Epithelial cell of proximal tubule (primary cell): ENCODE data around the gene KCNJ11. TPM values are rescaled to one million over a fixed set of nuclear protein-coding genes. Genes with fewer than 3 reads are reported as not detected.

ENCODE experiments used
- DNase-seq: peaks from one replicate; pipeline ENCODE4 v3.0.0-alpha.2; 2011; ENCODE audit warnings: low read depth
- H3K4me3 ChIP-seq: 2 replicates; pipeline ENCODE4 v1.5.1; 2011; ENCODE audit warnings: low read depth, mild to moderate bottlenecking, low read length
- total RNA-seq: library from RNA; depleted of rRNA; stranded (reverse); fragments of >200 nt; gene quantifications from 2 replicates; pipeline ENCODE4 v1.2.3, GENCODE V29; 2015
- TF ChIP-seq, protein P1 (sequence below): conservative IDR thresholded peaks from 2 replicates; pipeline ENCODE4 v1.5.1; 2012; ENCODE audit warnings: low read depth, mild to moderate bottlenecking, low read length

The KCNJ11 gene
- total RNA-seq, 1 donor from 2014 or later = 0.63 TPM

DNA sequence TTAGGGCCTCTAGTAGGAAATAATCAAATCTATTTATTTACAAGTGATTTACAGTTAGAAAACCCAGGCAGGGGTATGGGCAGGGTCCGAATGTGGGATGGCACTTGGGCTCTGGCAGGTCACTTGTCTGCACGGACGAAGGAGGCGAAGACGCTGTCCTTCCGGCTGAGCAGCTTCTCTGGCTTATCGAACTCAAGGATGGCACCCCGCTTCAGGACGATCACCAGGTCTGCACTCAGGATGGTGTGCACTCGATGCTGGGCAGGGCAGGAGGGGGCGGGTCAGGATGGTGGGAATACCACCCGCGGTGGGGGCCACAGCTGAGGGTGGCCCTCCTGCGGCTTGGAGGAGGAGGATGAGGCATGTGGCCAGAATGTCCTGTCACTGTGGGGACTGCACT, 4.4 kb upstream of the KCNJ11 start:
- H3K4me3 ChIP-seq = no peak overlapping the region
- TF ChIP-seq, protein P1, sequence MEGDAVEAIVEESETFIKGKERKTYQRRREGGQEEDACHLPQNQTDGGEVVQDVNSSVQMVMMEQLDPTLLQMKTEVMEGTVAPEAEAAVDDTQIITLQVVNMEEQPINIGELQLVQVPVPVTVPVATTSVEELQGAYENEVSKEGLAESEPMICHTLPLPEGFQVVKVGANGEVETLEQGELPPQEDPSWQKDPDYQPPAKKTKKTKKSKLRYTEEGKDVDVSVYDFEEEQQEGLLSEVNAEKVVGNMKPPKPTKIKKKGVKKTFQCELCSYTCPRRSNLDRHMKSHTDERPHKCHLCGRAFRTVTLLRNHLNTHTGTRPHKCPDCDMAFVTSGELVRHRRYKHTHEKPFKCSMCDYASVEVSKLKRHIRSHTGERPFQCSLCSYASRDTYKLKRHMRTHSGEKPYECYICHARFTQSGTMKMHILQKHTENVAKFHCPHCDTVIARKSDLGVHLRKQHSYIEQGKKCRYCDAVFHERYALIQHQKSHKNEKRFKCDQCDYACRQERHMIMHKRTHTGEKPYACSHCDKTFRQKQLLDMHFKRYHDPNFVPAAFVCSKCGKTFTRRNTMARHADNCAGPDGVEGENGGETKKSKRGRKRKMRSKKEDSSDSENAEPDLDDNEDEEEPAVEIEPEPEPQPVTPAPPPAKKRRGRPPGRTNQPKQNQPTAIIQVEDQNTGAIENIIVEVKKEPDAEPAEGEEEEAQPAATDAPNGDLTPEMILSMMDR = no peak

DNA sequence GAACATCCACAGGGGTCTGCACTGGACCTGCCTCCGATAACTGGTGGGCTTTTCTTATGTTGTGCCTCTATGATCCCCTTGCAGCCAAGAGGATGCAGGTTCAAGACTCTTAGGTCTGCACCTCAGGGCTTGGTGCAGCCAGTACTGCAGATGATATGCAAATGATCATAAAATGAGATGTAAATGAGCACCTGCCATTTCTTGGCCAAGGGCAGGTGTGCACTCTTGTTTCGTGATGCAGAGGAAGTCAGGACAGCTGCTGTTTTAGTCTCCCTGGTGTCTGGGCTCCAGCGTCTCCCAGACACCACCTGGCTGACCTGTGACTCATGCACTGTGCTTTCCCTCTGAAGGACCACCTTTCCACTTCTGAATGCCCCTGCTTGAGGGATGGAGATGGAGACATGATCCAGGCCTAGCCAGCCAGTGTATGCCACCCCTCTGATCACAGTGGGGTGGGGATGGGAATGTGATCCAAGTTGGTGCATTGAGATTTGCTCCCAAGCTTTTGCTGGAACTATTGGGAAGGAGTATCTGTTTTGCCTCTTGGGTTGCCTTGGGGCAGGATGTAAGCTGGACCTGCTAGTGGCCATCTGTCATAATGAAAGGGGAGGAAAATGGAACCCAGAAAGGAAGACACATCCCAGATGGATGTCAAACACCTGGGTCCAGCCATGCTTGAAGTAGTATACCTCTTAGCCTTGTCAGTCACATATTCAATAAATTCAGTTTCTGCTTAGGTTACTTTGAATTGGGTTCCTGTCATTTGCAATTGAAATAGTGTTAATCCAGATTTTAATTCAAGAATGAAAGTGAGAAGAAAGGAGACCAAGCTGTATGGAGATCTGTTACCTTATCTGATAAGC, 3.3 kb upstream of the KCNJ11 start:
- no peak for DNase-seq
- TF ChIP-seq, protein P1 = no peak
- no peak overlapping the region for H3K4me3 ChIP-seq

More for the DNA sequence above, 4.4 kb upstream of the KCNJ11 start:
- no peak for DNase-seq

DNA sequence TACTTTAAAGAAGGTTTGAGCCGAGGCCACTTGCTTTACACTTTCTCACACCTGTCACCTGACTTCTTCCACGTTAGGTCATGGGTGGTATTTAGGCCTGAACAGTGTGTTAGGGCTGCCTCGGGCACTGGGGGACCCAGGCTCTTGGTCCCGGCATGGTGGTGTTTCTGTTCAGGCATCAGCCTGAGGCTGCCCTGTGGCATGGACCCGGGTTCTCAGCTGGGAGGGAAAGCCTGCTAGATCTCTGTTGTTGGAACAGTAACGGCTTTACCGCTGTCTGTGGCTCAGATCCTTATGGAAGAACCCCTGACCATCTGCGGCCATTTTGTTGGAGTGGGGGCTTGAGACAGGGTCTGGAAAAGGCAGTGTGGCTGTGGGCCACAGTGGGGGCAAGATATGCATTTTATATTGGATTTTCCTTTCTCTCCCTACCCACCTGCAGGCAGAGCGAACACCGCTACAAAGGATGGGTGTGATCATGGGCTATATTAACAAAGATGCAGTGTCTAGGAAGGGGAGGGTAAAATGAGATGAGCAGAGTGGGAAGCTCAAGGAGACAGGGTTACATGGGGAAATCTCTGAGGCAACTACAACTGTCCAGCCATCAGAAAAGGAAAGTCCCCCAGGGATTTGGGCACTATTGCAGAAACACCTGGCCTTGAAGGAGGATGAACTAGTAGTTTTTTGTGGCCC, 1.6 kb upstream of the KCNJ11 start:
- no peak for DNase-seq
- TF ChIP-seq, protein P1 = no peak
- no peak overlapping the region for H3K4me3 ChIP-seq

DNA sequence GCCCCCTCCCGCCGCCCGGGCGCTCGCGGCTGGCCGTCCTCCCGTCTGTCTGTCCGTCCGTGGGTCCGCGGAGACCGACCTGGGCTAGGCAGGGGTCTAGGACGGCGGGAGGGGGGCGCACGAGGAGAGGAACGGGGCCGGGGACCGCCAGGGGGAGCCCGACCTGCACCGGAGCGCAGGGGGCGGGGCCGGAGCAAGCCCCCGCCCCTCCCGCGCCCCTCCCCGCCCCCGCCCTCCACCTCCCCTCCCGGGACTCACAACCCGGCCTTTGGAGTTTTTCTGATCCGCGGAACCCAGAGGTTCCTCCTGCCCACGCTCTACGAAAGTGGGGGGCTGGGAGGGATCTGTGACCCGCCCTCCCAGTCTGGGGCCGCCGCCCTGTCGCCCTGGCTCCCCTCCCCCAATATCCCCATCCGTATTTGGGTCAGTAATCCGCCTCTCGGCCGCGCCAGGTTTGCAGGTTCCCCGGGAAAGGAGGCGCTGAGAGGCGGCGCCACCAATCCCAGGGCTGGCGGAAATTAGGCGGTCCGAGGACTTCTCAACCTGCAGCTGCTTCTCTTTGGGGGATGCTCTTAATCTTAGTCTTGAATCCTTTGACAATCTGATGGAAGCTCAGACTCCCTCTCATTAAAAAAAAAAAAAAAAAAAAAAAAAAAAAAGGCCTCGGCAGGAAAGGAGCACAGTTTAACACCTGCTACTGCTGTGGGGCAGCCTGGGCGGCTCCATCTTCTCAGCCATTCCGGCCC, 925 bp upstream of the KCNJ11 start:
- TF ChIP-seq, protein P1 = peak; percentile 52
- H3K4me3 ChIP-seq = peak overlapping the region; percentile 59
- DNase-seq = no peak

DNA sequence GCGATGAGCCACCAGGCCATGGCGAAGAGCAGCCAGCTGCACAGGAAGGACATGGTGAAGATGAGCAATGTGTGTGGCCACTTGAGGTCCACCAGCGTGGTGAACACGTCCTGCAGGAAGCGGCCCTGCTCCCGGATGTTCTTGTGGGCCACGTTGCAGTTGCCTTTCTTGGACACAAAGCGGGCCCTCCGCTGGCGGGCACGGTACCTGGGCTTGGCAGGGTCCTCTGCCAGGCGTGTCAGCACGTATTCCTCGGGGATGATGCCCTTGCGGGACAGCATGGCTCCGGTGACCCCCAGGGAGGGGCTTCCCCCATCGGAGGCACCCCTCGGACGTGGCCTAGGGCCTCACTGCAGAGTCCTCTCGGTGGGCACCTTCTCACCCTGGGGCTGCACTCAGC, 648 bp downstream of the KCNJ11 start:
- TF ChIP-seq, protein P1 = no peak
- no peak overlapping the region for H3K4me3 ChIP-seq
- no peak for DNase-seq

DNA sequence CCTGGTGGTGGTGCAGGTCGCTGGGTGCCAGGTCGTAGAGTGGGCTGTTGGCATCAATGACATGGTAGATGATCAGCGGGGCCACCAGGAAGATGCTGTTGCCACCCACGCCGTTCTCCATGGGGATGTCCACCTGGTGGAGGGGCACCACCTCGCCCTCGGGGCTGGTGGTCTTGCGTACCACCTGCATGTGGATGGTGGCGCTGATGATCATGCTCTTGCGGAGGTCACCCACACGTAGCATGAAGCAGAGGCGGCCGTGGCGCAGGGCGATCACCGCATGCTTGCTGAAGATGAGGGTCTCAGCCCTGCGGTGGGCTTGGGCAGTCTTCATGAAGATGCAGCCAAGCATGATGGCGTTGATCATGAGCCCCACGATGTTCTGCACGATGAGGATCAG, 1.2 kb downstream of the KCNJ11 start:
- no peak for DNase-seq
- TF ChIP-seq, protein P1 = no peak
- no peak overlapping the region for H3K4me3 ChIP-seq
